ENCODE data around the gene PRIMA1.

DNA sequence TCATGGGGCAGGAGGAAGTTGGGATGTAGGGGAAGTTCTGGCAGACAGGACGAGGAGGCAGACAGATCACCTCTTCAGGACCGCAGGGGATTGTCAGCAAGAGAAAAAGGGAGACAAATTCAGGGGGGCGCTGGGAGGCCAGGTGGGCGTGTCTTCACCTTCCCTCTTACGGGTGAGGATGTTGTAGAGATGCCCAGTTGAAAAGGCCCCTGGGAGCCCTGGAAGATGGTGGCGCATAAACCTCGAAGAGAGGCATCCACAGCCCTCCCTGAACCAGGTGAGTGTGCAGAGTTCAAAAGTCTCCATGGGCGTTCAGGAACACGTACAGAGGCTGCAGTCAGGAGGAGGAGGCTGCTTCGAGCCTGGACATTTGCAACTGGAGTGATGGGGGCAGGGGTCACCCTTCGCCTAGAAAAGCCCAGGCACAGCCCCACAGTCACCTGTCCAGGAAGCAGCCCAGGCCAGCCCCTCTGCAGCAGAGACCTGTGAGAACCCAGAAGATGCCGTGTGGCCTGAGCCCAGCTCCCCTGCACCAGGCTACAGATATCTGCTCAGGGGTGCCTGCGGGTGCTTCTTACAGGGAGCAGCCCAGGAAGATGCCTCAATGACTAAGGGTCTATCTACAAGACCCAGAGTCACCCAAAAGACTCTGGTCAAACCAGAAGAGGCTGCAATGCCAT is 74.4 kb downstream of the PRIMA1 start:
- TF ChIP-seq, protein P1, sequence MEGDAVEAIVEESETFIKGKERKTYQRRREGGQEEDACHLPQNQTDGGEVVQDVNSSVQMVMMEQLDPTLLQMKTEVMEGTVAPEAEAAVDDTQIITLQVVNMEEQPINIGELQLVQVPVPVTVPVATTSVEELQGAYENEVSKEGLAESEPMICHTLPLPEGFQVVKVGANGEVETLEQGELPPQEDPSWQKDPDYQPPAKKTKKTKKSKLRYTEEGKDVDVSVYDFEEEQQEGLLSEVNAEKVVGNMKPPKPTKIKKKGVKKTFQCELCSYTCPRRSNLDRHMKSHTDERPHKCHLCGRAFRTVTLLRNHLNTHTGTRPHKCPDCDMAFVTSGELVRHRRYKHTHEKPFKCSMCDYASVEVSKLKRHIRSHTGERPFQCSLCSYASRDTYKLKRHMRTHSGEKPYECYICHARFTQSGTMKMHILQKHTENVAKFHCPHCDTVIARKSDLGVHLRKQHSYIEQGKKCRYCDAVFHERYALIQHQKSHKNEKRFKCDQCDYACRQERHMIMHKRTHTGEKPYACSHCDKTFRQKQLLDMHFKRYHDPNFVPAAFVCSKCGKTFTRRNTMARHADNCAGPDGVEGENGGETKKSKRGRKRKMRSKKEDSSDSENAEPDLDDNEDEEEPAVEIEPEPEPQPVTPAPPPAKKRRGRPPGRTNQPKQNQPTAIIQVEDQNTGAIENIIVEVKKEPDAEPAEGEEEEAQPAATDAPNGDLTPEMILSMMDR (IDR thresholded peaks at IDR 0.05): no peak
- TF ChIP-seq ZNF263 (CRISPR knock-in tag; IDR thresholded peaks at IDR 0.05; ENCODE audit: low read depth): no peak
- no peak for TF ChIP-seq RELA (CRISPR knock-in tag; IDR thresholded peaks at IDR 0.05; ENCODE audit: borderline replicate concordance)
- no peak for TF ChIP-seq ATF3 (CRISPR knock-in tag; conservative IDR thresholded peaks at IDR 0.05)
- TF ChIP-seq, protein P2, sequence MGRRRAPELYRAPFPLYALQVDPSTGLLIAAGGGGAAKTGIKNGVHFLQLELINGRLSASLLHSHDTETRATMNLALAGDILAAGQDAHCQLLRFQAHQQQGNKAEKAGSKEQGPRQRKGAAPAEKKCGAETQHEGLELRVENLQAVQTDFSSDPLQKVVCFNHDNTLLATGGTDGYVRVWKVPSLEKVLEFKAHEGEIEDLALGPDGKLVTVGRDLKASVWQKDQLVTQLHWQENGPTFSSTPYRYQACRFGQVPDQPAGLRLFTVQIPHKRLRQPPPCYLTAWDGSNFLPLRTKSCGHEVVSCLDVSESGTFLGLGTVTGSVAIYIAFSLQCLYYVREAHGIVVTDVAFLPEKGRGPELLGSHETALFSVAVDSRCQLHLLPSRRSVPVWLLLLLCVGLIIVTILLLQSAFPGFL (CRISPR knock-in tag; IDR thresholded peaks at IDR 0.05; ENCODE audit: borderline replicate concordance): no peak
